Measurements from ENCODE around the gene UNC13A. TPM values are rescaled to one million over a fixed set of nuclear protein-coding genes. Genes with fewer than 3 reads are reported as not detected.

The UNC13A gene
- total RNA-seq, 4 donors from 2014 or later: 0.21 to 0.78 (median 0.41) TPM

- peak overlapping the region in 1 of 4 donors; percentile 99 for H3K4me3 ChIP-seq
- peaks cover 0 to 52% (median 11%) of the 10 kb centered on the region in 3 donors for H3K36me3 ChIP-seq
- peaks cover 0 to 43% (median 16%) of the 10 kb centered on the region in 4 donors for H3K4me1 ChIP-seq
- 84 to 85% methylated on average over 9 of the region's 9 CpGs for WGBS, 2 donors
- H3K27ac ChIP-seq: no peak overlapping the region
- DNase-seq (ENCODE audit: low spot score in 2 of 2): peak in 1 of 2 donors; percentile 15
- TF ChIP-seq CTCF (IDR thresholded peaks at IDR 0.05): no peak
- TF ChIP-seq POLR2A (IDR thresholded peaks at IDR 0.05): no peak
- peak in 1 of 2 donors; percentile 39 for TF ChIP-seq EP300 (IDR thresholded peaks at IDR 0.05)
- H3K27me3 ChIP-seq: no peaks in the 10 kb centered on the region
- H3K9me3 ChIP-seq: no peaks in the 10 kb centered on the region
Measured at GRCh38 chr19:17557466-17557865, 130.7 kb downstream of the UNC13A start.

GRCh38 chr19:17556995-17557394 is 131.2 kb downstream of the UNC13A start:
- Histone ChIP-seq H3K27ac (peak overlapping the region in 2 of 4 donors; percentile 86 to 94), H3K27me3 (no peaks in the 10 kb centered on the region), H3K4me3 (peak overlapping the region in 3 of 4 donors; percentile 83 to 99 (median 87)), H3K4me1 (peaks cover 0 to 43% (median 16%) of the 10 kb centered on the region in 4 donors), H3K36me3 (peaks cover 0 to 47% (median 11%) of the 10 kb centered on the region in 3 donors), H3K9me3 (no peaks in the 10 kb centered on the region)
- DNase-seq (ENCODE audit: low spot score in 2 of 2): no peak
- 79 to 88% methylated on average over 7 of the region's 7 CpGs for WGBS, 2 donors
- TF ChIP-seq CTCF (IDR thresholded peaks at IDR 0.05) (no peak), POLR2A (IDR thresholded peaks at IDR 0.05) (no peak), EP300 (IDR thresholded peaks at IDR 0.05) (no peak)

- H3K9me3 ChIP-seq: no peaks in the 10 kb centered on the region
- H3K27me3 ChIP-seq: no peaks in the 10 kb centered on the region
- no peak for TF ChIP-seq POLR2A (IDR thresholded peaks at IDR 0.05)
- peak in 1 of 2 donors; percentile 31 for TF ChIP-seq EP300 (IDR thresholded peaks at IDR 0.05)
- H3K36me3 ChIP-seq: peaks cover 0 to 40% (median 11%) of the 10 kb centered on the region in 3 donors
- 7 to 30% methylated on average over 9 to 40 of the region's 46 CpGs for WGBS, 2 donors
- peaks cover 0 to 43% (median 16%) of the 10 kb centered on the region in 4 donors for H3K4me1 ChIP-seq
- H3K27ac ChIP-seq: peak overlapping the region; percentile 76 to 94 (median 85)
- peak overlapping the region; percentile 77 to 99 (median 85) for H3K4me3 ChIP-seq
- peak in 1 of 2 donors; percentile 43 for DNase-seq (ENCODE audit: low spot score in 2 of 2)
Measured at GRCh38 chr19:17555929-17556813, 132.0 kb downstream of the UNC13A start.

GRCh38 chr19:17555480-17555928 is 132.7 kb downstream of the UNC13A start, which contains the start of gene COLGALT1:
TSS of gene COLGALT1 (plus strand) at chr19:17555649. CDS start at chr19:17555714, 65 bp downstream.
- peak; percentile 56 to 74 for TF ChIP-seq POLR2A (IDR thresholded peaks at IDR 0.05)
- TF ChIP-seq CTCF (IDR thresholded peaks at IDR 0.05): peak in 2 of 5 experiments; percentile 9 to 45
- peak; percentile 44 to 78 for TF ChIP-seq EP300 (IDR thresholded peaks at IDR 0.05)
- Histone ChIP-seq H3K36me3 (peaks cover 0 to 33% (median 11%) of the 10 kb centered on the region in 3 donors), H3K9me3 (no peaks in the 10 kb centered on the region), H3K4me3 (peak within 1 kb of the TSS; percentile 77 to 99 (median 85)), H3K27ac (peak within 1 kb of the TSS; percentile 76 to 94 (median 85)), H3K4me1 (peaks cover 0 to 43% (median 16%) of the 10 kb centered on the region in 4 donors), H3K27me3 (no peaks in the 10 kb centered on the region)
- 0% methylated on average over 9 to 38 of the region's 64 CpGs for WGBS, 2 donors
- DNase-seq (ENCODE audit: low spot score in 2 of 2): peak; percentile 100

- peak in 1 of 5 experiments; percentile 11 for TF ChIP-seq CTCF (IDR thresholded peaks at IDR 0.05)
- TF ChIP-seq POLR2A (IDR thresholded peaks at IDR 0.05): no peak
- H3K36me3 ChIP-seq: peaks cover 0 to 28% (median 6%) of the 10 kb centered on the region in 3 donors
- H3K27ac ChIP-seq: peak overlapping the region; percentile 71 to 94 (median 81)
- peaks cover 0 to 43% (median 16%) of the 10 kb centered on the region in 4 donors for H3K4me1 ChIP-seq
- 11 to 16% methylated on average over 17 to 19 of the region's 19 CpGs for WGBS, 2 donors
- no peaks in the 10 kb centered on the region for H3K9me3 ChIP-seq
- no peaks in the 10 kb centered on the region for H3K27me3 ChIP-seq
- DNase-seq (ENCODE audit: low spot score in 2 of 2): no peak
- H3K4me3 ChIP-seq: peak overlapping the region; percentile 77 to 99 (median 85)
Measured at GRCh38 chr19:17554968-17555479, 133.1 kb downstream of the UNC13A start.

All from tibial nerve (tissue), 4 donors.